ENCODE measurements around the gene MAP3K20.
"Not testable (repeated sequence)": the region's sequence is repeated elsewhere in the genome, so short reads cannot be mapped to it uniquely, and the experiment has no call there.

- not testable (repeated sequence) for TF ChIP-seq EZH2 (IDR thresholded peaks at IDR 0.05; ENCODE audit: low read depth, low read length, severe bottlenecking); SIN3A (conservative IDR thresholded peaks at IDR 0.05 in 1 of 2, IDR thresholded peaks at IDR 0.05 in 1 of 2; ENCODE audit: low read depth in 1 of 2, low read length in 2 of 2); RFX5 (IDR thresholded peaks at IDR 0.05; ENCODE audit: borderline replicate concordance, low read depth, low read length); TAF1 (IDR thresholded peaks at IDR 0.05; ENCODE audit: low read depth, low read length); ZNF274 (IDR thresholded peaks at IDR 0.05; ENCODE audit: borderline replicate concordance, extremely low read depth, low read length); CTCF (IDR thresholded peaks at IDR 0.05; ENCODE audit: control extremely low read depth in 1 of 3, insufficient read depth in 1 of 3, low read depth in 1 of 3, low read length in 3 of 3); TCF12 (IDR thresholded peaks at IDR 0.05; ENCODE audit: low read depth, low read length); POLR2A (IDR thresholded peaks at IDR 0.05; ENCODE audit: control extremely low read depth in 1 of 2, low read depth in 2 of 2, low read length in 2 of 2); TAF7 (optimal IDR thresholded peaks at IDR 0.05; ENCODE audit: borderline replicate concordance, low read depth, low read length); JUN (IDR thresholded peaks at IDR 0.05; ENCODE audit: low read depth, low read length); SP4 (IDR thresholded peaks at IDR 0.05; ENCODE audit: low read length); MAX (IDR thresholded peaks at IDR 0.05)
Measured at GRCh38 chr2:173301549-173301948, 225.9 kb downstream of the MAP3K20 start.

All from H1 (cell line).